D721Med (cell line): ENCODE results near the gene SMG6.
"Not testable (repeated sequence)": the region's sequence is repeated elsewhere in the genome, so short reads cannot be mapped to it uniquely, and the experiment has no call there.

Experiments used
- DNase-seq: peaks from one replicate; pipeline ENCODE4 v3.0.0; 2011; ENCODE audit warnings: low spot score; ENCODE audit not compliant: insufficient read length
- FAIRE-seq: peaks from 2 replicates; lab custom pipeline; 2011; peaks lifted over from hg19 to GRCh38; lab: Jason Lieb, UNC
- TF ChIP-seq, protein P1 (sequence below): IDR thresholded peaks from 2 replicates; pipeline ENCODE4 v1.5.1; 2012; ENCODE audit warnings: mild to moderate bottlenecking, control low read depth; ENCODE audit not compliant: insufficient read depth; ENCODE audit errors: missing control alignments

Gene SMG6

DNA sequence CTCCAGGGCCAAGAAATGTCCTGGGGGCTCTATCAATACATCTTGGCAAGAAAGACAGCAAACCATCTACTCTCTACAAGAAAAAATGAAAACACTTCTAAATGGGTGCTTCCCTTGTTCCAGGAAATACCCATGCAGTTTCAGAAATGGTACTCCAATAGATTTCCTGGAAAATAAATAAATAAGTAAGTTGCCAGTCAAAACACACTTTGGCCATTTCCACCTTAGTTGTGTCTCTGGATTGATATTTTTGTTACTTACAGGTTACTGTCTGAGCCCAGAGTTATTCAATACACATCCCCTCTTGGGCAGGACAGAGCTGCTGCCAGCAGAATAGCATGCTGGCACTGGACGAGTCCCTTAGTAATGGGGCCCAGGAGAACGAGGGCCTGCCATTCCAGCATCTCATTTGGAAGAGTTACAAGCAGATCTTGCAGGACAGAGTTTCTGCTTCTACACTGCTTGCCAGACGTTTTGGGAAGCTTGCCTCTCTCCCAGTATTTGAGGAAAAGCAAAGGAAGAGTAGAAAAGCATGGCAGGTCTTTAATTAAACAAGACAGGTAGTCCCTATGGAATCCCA, 100.5 kb downstream of the SMG6 start:
- FAIRE-seq (no peak), DNase-seq (no peak)
- TF ChIP-seq, protein P1, sequence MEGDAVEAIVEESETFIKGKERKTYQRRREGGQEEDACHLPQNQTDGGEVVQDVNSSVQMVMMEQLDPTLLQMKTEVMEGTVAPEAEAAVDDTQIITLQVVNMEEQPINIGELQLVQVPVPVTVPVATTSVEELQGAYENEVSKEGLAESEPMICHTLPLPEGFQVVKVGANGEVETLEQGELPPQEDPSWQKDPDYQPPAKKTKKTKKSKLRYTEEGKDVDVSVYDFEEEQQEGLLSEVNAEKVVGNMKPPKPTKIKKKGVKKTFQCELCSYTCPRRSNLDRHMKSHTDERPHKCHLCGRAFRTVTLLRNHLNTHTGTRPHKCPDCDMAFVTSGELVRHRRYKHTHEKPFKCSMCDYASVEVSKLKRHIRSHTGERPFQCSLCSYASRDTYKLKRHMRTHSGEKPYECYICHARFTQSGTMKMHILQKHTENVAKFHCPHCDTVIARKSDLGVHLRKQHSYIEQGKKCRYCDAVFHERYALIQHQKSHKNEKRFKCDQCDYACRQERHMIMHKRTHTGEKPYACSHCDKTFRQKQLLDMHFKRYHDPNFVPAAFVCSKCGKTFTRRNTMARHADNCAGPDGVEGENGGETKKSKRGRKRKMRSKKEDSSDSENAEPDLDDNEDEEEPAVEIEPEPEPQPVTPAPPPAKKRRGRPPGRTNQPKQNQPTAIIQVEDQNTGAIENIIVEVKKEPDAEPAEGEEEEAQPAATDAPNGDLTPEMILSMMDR: no peak

DNA sequence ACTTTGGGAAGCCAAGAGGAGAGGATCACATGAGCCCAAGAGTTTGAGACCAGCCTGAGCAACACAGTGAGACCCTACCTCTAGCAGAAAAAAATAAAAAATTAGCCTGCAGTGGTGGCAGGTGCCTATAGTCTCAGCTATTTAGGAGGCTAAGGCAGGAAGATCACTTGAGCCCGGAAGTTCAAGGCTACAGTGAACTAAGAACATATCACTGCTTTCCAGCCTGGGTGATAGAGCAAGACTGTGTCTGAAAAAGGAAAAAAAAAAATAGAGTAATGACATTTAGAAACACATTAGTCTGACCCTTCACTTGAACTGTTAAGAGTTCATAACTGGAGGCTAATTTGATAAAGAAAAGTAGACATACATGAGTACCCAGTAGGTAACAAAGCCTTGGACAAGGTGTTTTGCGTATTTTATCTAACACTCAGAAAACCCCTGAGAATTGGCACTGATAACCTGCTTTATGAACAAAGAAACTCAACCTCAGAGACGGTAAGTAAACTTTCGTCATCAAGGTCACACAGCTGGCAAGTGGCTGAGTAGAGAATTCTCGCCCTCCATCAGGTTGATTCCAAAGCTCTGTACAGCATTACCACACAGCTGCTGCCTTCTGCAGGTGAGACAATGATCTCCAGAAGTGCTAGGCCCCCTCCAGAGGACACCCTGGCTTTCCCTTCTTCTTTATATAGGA, 101.1 kb downstream of the SMG6 start:
- FAIRE-seq: no peak
- DNase-seq: no peak
- TF ChIP-seq, protein P1: no peak

DNA sequence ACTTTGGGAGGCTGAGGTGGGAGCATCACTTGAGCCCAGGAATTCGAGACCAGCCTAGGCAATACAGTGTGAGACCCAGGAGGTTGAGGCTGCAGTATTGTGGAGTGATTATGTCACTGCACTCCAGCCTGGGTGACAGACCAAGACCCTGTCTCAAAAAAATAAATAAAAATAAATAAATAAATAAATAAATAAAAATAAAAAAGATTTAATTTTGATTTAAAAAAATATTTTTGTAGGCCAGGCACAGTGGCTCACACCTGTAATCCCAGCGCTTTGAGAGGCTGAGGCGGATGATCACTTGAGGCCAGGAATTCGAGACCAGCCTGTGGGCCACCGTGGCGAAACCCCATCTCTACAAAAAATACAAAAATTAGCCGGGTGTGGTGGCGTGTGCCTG, 104.2 kb downstream of the SMG6 start:
- FAIRE-seq: not testable (repeated sequence)

DNA sequence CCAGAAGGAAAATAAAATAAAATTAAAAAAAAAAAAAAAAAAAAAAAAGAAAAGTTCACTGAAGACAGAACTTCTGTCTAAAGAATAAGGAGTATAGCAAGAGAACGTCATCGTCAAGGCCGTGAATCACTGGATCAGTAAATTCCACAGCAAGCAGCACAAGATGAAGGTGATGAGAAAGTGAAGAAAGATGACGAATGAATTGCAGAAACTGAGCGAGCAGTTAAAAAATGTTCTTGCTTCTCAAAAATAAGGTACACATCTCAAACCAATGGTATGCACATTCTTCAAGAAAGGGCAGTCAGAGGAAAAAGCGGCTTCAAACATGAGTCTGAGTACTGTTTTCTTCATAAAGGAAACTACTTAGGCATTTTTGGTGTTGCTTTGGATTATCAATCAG, 104.7 kb downstream of the SMG6 start:
- DNase-seq: no peak
- TF ChIP-seq, protein P1: no peak
- FAIRE-seq: no peak

More for the DNA sequence above, 104.2 kb downstream of the SMG6 start:
- DNase-seq: not testable (repeated sequence)

DNA sequence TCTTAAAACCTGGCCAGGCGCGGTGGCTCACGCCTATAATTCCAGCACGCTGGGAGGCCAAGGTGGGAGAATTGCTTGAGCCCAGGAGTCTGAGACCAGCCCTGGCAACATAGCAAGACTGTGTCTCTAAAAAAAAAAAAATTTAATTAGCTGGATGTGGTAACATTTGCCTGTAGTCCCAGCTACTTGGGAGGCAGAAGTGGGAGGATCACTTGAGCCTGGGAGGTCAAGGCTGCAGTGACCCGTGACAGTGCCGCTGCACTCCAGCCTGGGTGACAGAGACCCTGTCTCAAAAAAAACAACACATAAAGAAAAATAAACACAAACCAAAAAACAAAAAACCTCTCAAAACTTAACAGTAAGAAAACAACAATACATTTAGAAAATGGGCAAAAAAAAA, 106.3 kb downstream of the SMG6 start:
- DNase-seq: no peak
- FAIRE-seq: no peak
- TF ChIP-seq, protein P1: no peak

DNA sequence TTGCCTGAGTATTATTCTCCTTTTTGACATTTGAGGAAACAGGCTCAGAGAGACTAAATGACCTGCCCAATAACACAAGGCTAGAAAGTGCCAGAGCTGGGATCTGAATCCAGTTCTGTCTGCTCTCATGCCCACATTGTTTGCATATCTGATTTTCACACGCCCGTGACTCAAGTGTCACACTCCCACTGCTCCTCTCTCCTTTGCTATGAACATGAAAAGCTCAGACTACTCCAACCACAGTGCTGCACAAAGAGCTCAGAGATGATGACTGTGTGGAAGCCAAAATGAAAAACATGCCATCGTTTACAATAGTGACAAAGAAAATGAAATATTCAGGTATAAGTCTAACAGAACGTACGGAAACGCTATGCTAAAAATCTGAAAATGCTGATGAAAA, 107.9 kb downstream of the SMG6 start:
- FAIRE-seq (no peak), DNase-seq (no peak)
- TF ChIP-seq, protein P1: no peak

DNA sequence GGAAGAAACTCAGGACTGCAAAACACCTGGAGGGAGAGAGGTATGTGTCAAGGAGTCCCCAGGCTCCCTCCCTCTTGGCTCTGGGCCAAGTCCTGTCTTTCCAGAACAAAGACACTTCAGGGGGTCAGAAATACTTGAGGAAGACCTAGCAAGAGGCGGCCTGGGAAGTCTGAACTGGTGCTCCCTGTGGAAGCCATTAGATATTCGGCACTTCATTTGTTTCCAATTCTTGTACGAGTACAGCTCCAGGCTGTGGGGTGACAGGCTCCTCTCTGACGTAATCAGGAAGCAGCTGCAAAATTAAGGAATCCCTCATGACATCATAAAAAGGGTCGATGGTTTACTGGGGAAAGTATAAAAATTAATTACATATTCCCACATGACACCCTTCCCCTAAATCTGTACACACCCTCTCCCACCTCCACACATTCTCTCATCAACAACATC, 108.7 kb downstream of the SMG6 start:
- TF ChIP-seq, protein P1: no peak
- no peak for FAIRE-seq
- DNase-seq: no peak
